SU-DHL-6 (cell line): Measurements from ENCODE around the gene ETFA.

Experiments
- EZH2phosphoT487 ChIP-seq: fragments of 200-600 bp; sonication (generic), shearing (Covaris generic); conservative IDR thresholded peaks from 2 replicates; pipeline ENCODE4 v1.6.1; 2018; ENCODE audit warnings: mild to moderate bottlenecking, antibody characterized with exemption, low read length, moderate library complexity, mixed read lengths
- TF ChIP-seq, protein P1 (sequence below): fragments of 200-600 bp; sonication (generic); IDR thresholded peaks from one replicate; pipeline ENCODE4 v1.5.1; 2017; ENCODE audit warnings: antibody characterized with exemption, mild to moderate bottlenecking, low read length, moderate library complexity; ENCODE audit not compliant: insufficient read depth, poor library complexity, severe bottlenecking

DNA sequence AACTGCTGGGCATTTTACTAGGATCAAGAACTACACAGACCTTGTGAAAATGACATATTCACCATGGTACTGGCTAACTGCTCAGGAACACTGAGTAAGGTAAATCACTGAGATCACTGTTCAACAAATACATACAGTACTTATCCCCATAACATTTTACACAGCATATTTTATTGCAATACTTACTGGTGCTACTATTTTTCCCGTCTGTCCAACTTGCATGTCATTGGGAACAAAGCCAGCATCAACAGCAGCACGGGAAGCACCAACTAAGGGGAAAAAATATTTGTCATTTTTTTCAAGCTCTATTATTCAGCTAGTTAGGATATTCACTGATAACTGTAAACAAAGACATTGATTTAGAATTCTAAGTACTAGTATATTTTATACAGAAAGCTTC is 37.0 kb downstream of the ETFA start:
- TF ChIP-seq, protein P1, sequence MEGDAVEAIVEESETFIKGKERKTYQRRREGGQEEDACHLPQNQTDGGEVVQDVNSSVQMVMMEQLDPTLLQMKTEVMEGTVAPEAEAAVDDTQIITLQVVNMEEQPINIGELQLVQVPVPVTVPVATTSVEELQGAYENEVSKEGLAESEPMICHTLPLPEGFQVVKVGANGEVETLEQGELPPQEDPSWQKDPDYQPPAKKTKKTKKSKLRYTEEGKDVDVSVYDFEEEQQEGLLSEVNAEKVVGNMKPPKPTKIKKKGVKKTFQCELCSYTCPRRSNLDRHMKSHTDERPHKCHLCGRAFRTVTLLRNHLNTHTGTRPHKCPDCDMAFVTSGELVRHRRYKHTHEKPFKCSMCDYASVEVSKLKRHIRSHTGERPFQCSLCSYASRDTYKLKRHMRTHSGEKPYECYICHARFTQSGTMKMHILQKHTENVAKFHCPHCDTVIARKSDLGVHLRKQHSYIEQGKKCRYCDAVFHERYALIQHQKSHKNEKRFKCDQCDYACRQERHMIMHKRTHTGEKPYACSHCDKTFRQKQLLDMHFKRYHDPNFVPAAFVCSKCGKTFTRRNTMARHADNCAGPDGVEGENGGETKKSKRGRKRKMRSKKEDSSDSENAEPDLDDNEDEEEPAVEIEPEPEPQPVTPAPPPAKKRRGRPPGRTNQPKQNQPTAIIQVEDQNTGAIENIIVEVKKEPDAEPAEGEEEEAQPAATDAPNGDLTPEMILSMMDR: no peak
- TF ChIP-seq EZH2phosphoT487: no peak
